Measurements from ENCODE around the gene NEU4.
"Not testable (repeated sequence)": the region's sequence is repeated elsewhere in the genome, so short reads cannot be mapped to it uniquely, and the experiment has no call there.

Gene NEU4, protein sequence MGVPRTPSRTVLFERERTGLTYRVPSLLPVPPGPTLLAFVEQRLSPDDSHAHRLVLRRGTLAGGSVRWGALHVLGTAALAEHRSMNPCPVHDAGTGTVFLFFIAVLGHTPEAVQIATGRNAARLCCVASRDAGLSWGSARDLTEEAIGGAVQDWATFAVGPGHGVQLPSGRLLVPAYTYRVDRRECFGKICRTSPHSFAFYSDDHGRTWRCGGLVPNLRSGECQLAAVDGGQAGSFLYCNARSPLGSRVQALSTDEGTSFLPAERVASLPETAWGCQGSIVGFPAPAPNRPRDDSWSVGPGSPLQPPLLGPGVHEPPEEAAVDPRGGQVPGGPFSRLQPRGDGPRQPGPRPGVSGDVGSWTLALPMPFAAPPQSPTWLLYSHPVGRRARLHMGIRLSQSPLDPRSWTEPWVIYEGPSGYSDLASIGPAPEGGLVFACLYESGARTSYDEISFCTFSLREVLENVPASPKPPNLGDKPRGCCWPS

DNA sequence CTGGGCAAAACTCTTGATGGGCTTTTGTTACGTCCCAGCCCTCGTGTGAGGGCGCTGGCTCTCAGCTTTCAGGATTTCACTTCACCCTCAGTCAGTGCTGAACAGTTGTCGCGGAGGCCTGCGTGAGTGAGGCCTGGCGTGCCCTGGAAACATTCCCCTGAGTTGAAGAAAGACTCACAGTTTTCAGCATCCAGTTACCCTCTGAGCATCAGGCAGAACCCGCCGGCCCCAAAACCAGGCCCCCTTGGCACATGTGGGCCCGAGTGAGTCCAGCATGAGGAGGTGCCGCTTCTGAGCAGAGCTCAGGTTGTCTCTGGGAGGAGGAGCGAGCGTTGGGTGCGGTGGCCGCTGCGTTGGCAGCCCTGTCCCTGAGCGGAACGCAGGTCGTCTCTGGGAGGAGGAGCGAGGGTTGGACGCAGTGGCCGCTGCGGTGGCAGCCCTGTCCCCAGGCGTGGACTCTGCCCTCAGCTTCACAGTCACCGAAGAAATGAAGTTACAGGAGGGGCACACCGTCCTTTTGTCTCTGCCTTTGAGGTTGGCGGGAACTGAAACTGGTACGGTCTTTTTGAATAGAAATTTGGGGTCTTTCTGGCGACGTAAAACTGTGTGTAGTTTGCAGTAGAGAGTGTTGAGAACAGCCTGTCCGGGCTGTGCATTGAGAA is at the start of gene NEU4:
NEU4 (plus strand) TSS at position 473 of the 662 bp plus-strand sequence. CDS start 5,292 bp downstream, outside the sequence.
- TF ChIP-seq, protein P1, sequence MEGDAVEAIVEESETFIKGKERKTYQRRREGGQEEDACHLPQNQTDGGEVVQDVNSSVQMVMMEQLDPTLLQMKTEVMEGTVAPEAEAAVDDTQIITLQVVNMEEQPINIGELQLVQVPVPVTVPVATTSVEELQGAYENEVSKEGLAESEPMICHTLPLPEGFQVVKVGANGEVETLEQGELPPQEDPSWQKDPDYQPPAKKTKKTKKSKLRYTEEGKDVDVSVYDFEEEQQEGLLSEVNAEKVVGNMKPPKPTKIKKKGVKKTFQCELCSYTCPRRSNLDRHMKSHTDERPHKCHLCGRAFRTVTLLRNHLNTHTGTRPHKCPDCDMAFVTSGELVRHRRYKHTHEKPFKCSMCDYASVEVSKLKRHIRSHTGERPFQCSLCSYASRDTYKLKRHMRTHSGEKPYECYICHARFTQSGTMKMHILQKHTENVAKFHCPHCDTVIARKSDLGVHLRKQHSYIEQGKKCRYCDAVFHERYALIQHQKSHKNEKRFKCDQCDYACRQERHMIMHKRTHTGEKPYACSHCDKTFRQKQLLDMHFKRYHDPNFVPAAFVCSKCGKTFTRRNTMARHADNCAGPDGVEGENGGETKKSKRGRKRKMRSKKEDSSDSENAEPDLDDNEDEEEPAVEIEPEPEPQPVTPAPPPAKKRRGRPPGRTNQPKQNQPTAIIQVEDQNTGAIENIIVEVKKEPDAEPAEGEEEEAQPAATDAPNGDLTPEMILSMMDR (IDR thresholded peaks at IDR 0.05; ENCODE audit: low read depth, low read length): no peak
- peak in 1 of 2 donors; percentile 8 for DNase-seq (ENCODE audit: low read depth in 2 of 2)

DNA sequence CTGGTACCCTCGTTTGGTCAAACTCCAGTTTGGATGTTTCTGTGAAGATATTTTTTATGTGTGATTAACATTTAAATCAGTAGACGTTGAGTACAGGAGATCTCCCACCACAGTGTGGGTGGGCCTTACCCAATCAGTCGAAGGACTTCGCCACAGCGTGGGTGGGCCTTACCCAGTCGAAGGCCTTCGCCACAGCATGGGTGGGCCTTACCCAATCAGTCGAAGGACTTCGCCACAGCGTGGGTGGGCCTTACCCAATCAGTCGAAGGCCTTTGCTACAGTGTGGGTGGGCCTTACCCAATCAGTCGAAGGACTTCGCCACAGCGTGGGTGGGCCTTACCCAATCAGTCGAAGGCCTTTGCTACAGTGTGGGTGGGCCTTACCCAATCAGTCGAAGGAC is 49.1 kb upstream of the NEU4 start:
- DNase-seq (ENCODE audit: low read depth in 2 of 2); H3K4me3 ChIP-seq (replicated peaks in 1 of 2; ENCODE audit: low read depth in 2 of 2, low read length in 2 of 2): not testable (repeated sequence)

More for the DNA sequence above, at the start of gene NEU4:
- no peak within 1 kb of the TSS for H3K4me3 ChIP-seq (replicated peaks in 1 of 2; ENCODE audit: low read depth in 2 of 2, low read length in 2 of 2)

DNA sequence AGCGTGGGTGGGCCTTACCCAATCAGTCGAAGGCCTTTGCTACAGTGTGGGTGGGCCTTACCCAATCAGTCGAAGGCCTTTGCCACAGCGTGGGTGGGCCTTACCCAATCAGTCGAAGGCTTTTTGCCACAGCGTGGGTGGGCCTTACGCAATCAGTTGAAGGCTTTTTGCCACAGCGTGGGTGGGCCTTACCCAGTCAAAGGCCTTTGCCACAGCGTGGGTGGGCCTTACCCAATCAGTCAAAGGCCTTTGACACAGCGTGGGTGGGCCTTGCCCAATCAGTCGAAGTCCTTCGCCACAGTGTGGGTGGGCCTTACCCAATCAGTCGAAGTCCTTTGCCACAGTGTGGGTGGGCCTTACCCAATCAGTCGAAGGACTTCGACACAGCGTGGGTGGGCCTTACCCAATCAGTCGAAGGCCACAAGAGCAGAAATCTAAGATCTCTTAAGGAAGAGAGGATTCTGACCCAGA is 48.7 kb upstream of the NEU4 start:
- no peak overlapping the region for H3K4me3 ChIP-seq (replicated peaks in 1 of 2; ENCODE audit: low read depth in 2 of 2, low read length in 2 of 2)
- TF ChIP-seq, protein P1 (IDR thresholded peaks at IDR 0.05; ENCODE audit: low read depth, low read length): no peak
- DNase-seq (ENCODE audit: low read depth in 2 of 2): no peak

DNA sequence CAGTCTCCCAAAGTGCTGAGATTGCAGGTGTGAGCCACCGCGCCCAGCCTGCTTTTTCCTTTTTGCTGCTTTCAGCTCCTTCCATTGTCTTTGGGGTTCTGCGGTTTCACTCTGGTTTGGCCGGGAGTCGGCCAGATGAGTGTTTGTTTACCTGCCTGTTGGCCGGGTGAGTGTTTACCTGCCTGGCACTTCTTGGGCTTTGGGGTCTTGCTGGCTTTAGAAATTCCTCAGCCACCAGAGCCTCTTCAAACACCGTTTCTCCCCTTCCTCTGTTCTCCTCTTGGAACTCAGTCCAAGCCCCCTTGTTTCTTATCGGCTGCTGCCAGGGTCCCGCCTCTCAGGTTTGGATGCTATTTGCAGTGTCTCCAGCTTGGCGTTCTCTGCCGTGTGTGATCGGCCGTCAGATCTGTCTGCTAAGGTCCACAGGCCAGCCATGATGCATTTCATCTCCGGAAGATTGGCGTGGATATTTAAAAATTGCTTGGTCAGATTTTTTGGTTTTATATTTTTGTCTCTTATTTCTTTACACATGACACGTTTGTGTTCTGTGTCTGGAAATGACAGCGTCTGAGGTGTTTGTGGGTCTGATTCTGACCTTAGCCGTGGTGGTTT is 46.6 kb upstream of the NEU4 start:
- H3K4me3 ChIP-seq (replicated peaks in 1 of 2; ENCODE audit: low read depth in 2 of 2, low read length in 2 of 2): no peak overlapping the region
- TF ChIP-seq, protein P1 (IDR thresholded peaks at IDR 0.05; ENCODE audit: low read depth, low read length): no peak
- DNase-seq (ENCODE audit: low read depth in 2 of 2): no peak

DNA sequence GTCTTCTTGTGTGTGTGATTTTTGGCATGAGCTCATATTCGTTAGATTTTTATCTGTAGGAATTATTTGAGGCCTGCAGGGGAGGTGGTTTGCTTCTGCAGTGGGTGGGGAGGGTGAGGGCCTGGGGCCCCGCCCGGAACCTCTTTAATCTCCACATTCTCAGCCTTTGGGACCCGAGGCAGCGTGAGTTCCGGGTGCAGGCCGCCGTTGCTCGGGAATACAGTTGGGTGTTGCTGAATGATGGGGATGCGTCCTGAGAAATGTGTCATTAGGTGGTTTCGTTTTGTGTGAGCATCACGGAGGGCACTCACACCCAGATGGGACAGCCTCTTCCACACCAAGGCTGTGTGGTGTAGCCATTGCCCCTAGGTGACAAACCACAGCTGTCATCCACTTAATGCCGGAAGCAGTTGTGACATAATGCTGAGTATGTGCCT is 46.0 kb upstream of the NEU4 start:
- H3K4me3 ChIP-seq (replicated peaks in 1 of 2; ENCODE audit: low read depth in 2 of 2, low read length in 2 of 2): no peak overlapping the region
- DNase-seq (ENCODE audit: low read depth in 2 of 2): no peak
- TF ChIP-seq, protein P1 (IDR thresholded peaks at IDR 0.05; ENCODE audit: low read depth, low read length): no peak

DNA sequence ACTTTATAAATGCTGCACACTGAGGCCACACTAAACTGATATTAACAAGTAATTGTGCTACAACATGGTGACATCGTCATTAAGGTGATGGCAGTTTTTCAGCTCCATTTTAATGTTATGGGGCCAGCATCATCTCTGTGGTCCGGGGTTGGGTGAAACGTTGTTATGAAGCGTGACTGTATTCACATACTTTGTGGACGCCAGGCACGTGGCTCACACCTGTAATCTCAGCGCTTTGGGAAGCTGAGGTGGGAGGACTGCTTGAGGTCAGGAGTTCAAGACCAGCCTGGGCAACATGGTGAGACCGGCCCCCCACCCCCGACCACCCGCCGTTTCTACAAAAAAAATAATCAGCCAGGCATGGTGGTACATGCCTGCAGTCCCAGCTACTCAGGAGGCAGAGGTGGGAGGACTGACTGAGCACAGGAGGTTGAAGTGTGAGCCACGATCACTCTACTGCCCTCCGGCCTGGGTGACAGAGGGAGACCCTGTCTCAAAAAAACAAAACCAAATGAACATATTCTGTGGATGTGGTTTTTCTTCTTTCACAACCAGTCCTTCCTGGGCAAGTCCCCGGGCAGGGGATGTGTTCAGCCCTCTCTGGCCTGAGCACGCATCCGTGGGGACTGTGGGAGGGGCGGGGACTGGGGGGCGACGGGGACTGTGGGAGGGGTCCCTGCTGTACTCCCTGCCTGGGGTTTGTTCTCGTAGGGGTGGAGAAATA is 45.3 kb upstream of the NEU4 start:
- no peak for DNase-seq (ENCODE audit: low read depth in 2 of 2)
- TF ChIP-seq, protein P1 (IDR thresholded peaks at IDR 0.05; ENCODE audit: low read depth, low read length): no peak
- H3K4me3 ChIP-seq (replicated peaks in 1 of 2; ENCODE audit: low read depth in 2 of 2, low read length in 2 of 2): no peak overlapping the region

Data from cardiac fibroblast (primary cell).